Bronchial epithelial cell (primary cell): ENCODE results near the gene PIK3CB. TPM values are rescaled to one million over a fixed set of nuclear protein-coding genes. Genes with fewer than 3 reads are reported as not detected.
"Not testable (repeated sequence)": the region's sequence is repeated elsewhere in the genome, so short reads cannot be mapped to it uniquely, and the experiment has no call there.

Experiments used
- DNase-seq: peaks from one replicate; pipeline ENCODE4 v3.0.0-alpha.2; 2010; ENCODE audit warnings: low read depth
- FAIRE-seq: peaks from 2 replicates; lab custom pipeline; 2011; peaks lifted over from hg19 to GRCh38; lab: Jason Lieb, UNC
- H3K27me3 ChIP-seq: 2 replicates; pipeline ENCODE4 v1.5.1; 2011; ENCODE audit warnings: low read length; ENCODE audit not compliant: control insufficient read depth, insufficient read depth
- H3K36me3 ChIP-seq: 2 replicates; pipeline ENCODE4 v1.5.1; 2011; ENCODE audit warnings: low read length; ENCODE audit not compliant: control insufficient read depth, insufficient read depth
- H3K4me3 ChIP-seq: 2 replicates; pipeline ENCODE4 v1.5.1; 2011; ENCODE audit warnings: mild to moderate bottlenecking, low read depth, low read length, control low read depth
- CTCF ChIP-seq: IDR thresholded peaks from 2 replicates; pipeline ENCODE4 v1.5.1; 2011; ENCODE audit warnings: mild to moderate bottlenecking, moderate library complexity, low read length, control low read depth, inconsistent platforms; ENCODE audit not compliant: insufficient read depth, severe bottlenecking
- total RNA-seq: library from RNA; depleted of rRNA; stranded (reverse); fragments of >200 nt; gene quantifications from 2 replicates; pipeline ENCODE4 v1.2.1, GENCODE V29; 2014

Gene PIK3CB
- total RNA-seq, 1 donor from 2014 or later: 11.3 TPM

GRCh38 chr3:138833899-138834595, 681 bp downstream of the PIK3CB start:
- peak; percentile 33 for TF ChIP-seq CTCF
- Histone ChIP-seq H3K4me3 (peak overlapping the region; percentile 79), H3K36me3 (no peaks in the 10 kb centered on the region), H3K27me3 (no peaks in the 10 kb centered on the region)
- DNase-seq (peak; percentile 29), FAIRE-seq (no peak)

- H3K4me3 ChIP-seq, H3K27me3 ChIP-seq, H3K36me3 ChIP-seq, DNase-seq, FAIRE-seq: not testable (repeated sequence)
Observed at GRCh38 chr3:138832473-138833057, 2.2 kb downstream of the PIK3CB start.

DNA sequence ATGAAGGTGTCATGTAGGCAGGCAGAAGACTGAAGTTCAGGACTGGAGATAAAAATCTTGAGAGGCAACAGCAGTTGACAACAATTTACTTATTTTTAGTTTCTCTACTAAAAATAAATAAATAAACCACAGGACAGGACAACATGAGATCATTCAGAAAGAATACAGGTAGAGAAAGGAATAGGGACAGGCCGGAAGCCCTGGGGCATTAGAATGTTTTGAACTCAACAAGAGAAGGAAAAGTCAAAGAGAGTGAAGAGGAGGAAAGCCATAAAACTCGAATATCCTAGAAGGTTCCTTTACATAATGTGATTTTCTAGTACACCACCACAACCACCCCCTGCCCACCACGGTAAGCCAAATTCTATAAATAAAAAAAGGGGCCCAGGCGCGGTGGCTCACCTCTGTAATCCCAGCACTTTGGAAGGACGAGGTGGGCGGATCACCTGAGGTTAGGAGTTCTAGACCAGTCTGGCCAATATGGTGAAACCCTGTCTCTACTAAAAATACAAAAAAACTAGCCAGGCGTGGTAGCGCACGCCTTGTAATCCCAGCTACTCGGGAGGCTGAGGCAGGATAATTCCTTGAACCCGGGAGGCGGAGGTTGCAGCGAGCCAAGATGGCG, 4.7 kb downstream of the PIK3CB start:
- FAIRE-seq: no peak
- DNase-seq: no peak
- Histone ChIP-seq H3K27me3 (no peaks in the 10 kb centered on the region), H3K36me3 (no peaks in the 10 kb centered on the region), H3K4me3 (no peak overlapping the region)
- no peak for TF ChIP-seq CTCF

- Histone ChIP-seq H3K36me3 (no peaks in the 10 kb centered on the region), H3K4me3 (no peak overlapping the region), H3K27me3 (no peaks in the 10 kb centered on the region)
- FAIRE-seq (no peak), DNase-seq (no peak)
- no peak for TF ChIP-seq CTCF
Observed at GRCh38 chr3:138829097-138829496, 5.6 kb downstream of the PIK3CB start.

- TF ChIP-seq CTCF: no peak
- Histone ChIP-seq H3K27me3 (no peaks in the 10 kb centered on the region), H3K36me3 (no peaks in the 10 kb centered on the region), H3K4me3 (no peak overlapping the region)
- DNase-seq (no peak), FAIRE-seq (no peak)
Observed at GRCh38 chr3:138827222-138827621, 7.5 kb downstream of the PIK3CB start.

DNA sequence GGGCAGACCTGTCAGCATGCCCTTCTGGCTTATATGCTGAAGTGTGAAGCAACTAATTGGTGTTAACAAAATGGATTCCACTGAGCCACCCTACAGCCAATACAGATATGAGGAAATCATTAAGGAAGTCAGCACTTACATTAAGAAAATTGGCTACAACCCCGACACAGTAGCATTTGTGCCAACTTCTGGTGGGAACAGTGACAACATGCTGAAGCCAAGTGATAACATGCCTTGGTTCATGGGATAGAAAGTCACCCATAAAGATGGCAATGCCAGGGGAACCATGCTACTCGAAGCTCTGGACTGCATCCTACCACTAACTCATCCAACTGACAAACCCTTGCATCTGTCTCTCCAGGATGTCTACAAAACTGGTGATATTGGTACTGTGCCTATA, 9.4 kb downstream of the PIK3CB start:
- Histone ChIP-seq H3K27me3 (no peaks in the 10 kb centered on the region), H3K36me3 (no peaks in the 10 kb centered on the region), H3K4me3 (no peak overlapping the region)
- DNase-seq (no peak), FAIRE-seq (no peak)
- TF ChIP-seq CTCF: no peak
